B cell (primary cell): Measurements from ENCODE around the gene DNASE2.
A peak's percentile ranks its signal among the peaks of the same experiment; 100 is the strongest.

Experiments used
- CTCF ChIP-seq: fragments of 200-600 bp; IDR thresholded peaks from one replicate; pipeline ENCODE4 v1.8.0; 2022; ENCODE audit warnings: antibody characterized with exemption, mild to moderate bottlenecking
- EZH2 ChIP-seq: IDR thresholded peaks from 2 replicates; pipeline ENCODE4 v1.6.1; 2012; ENCODE audit warnings: borderline replicate concordance, low read depth, mild to moderate bottlenecking, moderate library complexity, low read length; ENCODE audit not compliant: insufficient read depth, poor library complexity, severe bottlenecking

- peak; percentile 19 for TF ChIP-seq CTCF
- TF ChIP-seq EZH2, result no peak
These were observed 55.8 kb downstream of the DNASE2 start for GRCh38 chr19:12825254-12826131.
